IPS-20b (cell line): ENCODE results near the gene GPR39.
"Not testable (repeated sequence)": the region's sequence is repeated elsewhere in the genome, so short reads cannot be mapped to it uniquely, and the experiment has no call there.

Experiments used
- H3K27ac ChIP-seq: one replicate; pipeline ENCODE4 v1.5.1; 2013; ENCODE audit warnings: low read length
- H3K27me3 ChIP-seq: 2 replicates; pipeline ENCODE4 v1.6.1; 2013; ENCODE audit warnings: mild to moderate bottlenecking, low read length, inconsistent platforms; ENCODE audit not compliant: insufficient read depth
- H3K36me3 ChIP-seq: 2 replicates; pipeline ENCODE4 v1.6.1; 2013; ENCODE audit warnings: low read depth, mild to moderate bottlenecking, inconsistent platforms, low read length, moderate library complexity; ENCODE audit not compliant: insufficient read depth
- H3K4me1 ChIP-seq: 2 replicates; pipeline ENCODE4 v1.6.1; 2013; ENCODE audit warnings: mild to moderate bottlenecking, control low read depth, inconsistent platforms, low read length, moderate library complexity; ENCODE audit not compliant: insufficient read depth
- H3K4me3 ChIP-seq: 2 replicates; pipeline ENCODE4 v1.5.1; 2013; ENCODE audit warnings: mild to moderate bottlenecking, low read length, inconsistent platforms
- H3K9ac ChIP-seq: 2 replicates; pipeline ENCODE4 v1.6.1; 2013; ENCODE audit warnings: low read depth, mild to moderate bottlenecking, inconsistent platforms, low read length, moderate library complexity
- H3K9me3 ChIP-seq: 2 replicates; pipeline ENCODE4 v1.6.1; 2013; ENCODE audit warnings: mild to moderate bottlenecking, low read depth, low read length, inconsistent platforms; ENCODE audit not compliant: insufficient read depth

The GPR39 gene

GRCh38 chr2:132390076-132390475 is 26.5 kb upstream of the GPR39 start:
- Histone ChIP-seq H3K27ac (no peak overlapping the region), H3K27me3 (peaks cover 3% of the 10 kb centered on the region; the same call in 1 of the 2 replicates), H3K9ac (no peak overlapping the region), H3K9me3 (no peaks in the 10 kb centered on the region), H3K36me3 (no peaks in the 10 kb centered on the region), H3K4me1 (peaks cover 13% of the 10 kb centered on the region; the same call in 1 of the 2 replicates), H3K4me3 (no peak overlapping the region)

- H3K9ac ChIP-seq, result no peak overlapping the region
- H3K36me3 ChIP-seq, result no peaks in the 10 kb centered on the region
- H3K9me3 ChIP-seq, result no peaks in the 10 kb centered on the region
- H3K4me3 ChIP-seq, result no peak overlapping the region
- peaks cover 13% of the 10 kb centered on the region; the same call in 1 of the 2 replicates for H3K4me1 ChIP-seq
- H3K27ac ChIP-seq, result no peak overlapping the region
- H3K27me3 ChIP-seq, result peaks cover 3% of the 10 kb centered on the region; the same call in 1 of the 2 replicates
These were observed 25.2 kb upstream of the GPR39 start for GRCh38 chr2:132391378-132391777.

GRCh38 chr2:132392221-132392620 is 24.4 kb upstream of the GPR39 start:
- Histone ChIP-seq H3K27ac (no peak overlapping the region), H3K4me3 (no peak overlapping the region; the same call in 1 of the 2 replicates), H3K9me3 (no peaks in the 10 kb centered on the region), H3K9ac (no peak overlapping the region; the same call in 1 of the 2 replicates), H3K36me3 (no peaks in the 10 kb centered on the region), H3K4me1 (peaks cover 13% of the 10 kb centered on the region; the same call in 1 of the 2 replicates), H3K27me3 (peaks cover 3% of the 10 kb centered on the region; the same call in 1 of the 2 replicates)

GRCh38 chr2:132392879-132393278 is 23.7 kb upstream of the GPR39 start:
- Histone ChIP-seq H3K9me3 (no peaks in the 10 kb centered on the region), H3K4me1 (peaks cover 13% of the 10 kb centered on the region; the same call in 1 of the 2 replicates), H3K9ac (no peak overlapping the region), H3K27ac (no peak overlapping the region), H3K27me3 (peaks cover 3% of the 10 kb centered on the region; the same call in 1 of the 2 replicates), H3K4me3 (no peak overlapping the region; the same call in 1 of the 2 replicates), H3K36me3 (no peaks in the 10 kb centered on the region)

GRCh38 chr2:132397042-132397441 is 19.6 kb upstream of the GPR39 start:
- not testable (repeated sequence) for H3K27me3 ChIP-seq, H3K36me3 ChIP-seq, H3K9me3 ChIP-seq, H3K4me1 ChIP-seq, H3K4me3 ChIP-seq, H3K9ac ChIP-seq, H3K27ac ChIP-seq

- Histone ChIP-seq H3K9me3 (no peaks in the 10 kb centered on the region), H3K36me3 (no peaks in the 10 kb centered on the region), H3K27me3 (no peaks in the 10 kb centered on the region), H3K4me3 (no peak overlapping the region), H3K4me1 (no peaks in the 10 kb centered on the region), H3K27ac (no peak overlapping the region), H3K9ac (no peak overlapping the region)
These were observed 16.3 kb upstream of the GPR39 start for GRCh38 chr2:132400169-132400900.

GRCh38 chr2:132400901-132401240 is 15.7 kb upstream of the GPR39 start:
- no peak overlapping the region for H3K27ac ChIP-seq
- no peaks in the 10 kb centered on the region for H3K27me3 ChIP-seq
- no peak overlapping the region for H3K9ac ChIP-seq
- H3K9me3 ChIP-seq, result no peaks in the 10 kb centered on the region
- no peaks in the 10 kb centered on the region for H3K4me1 ChIP-seq
- no peak overlapping the region for H3K4me3 ChIP-seq
- no peaks in the 10 kb centered on the region for H3K36me3 ChIP-seq

- H3K27ac ChIP-seq, result no peak overlapping the region
- no peaks in the 10 kb centered on the region for H3K9me3 ChIP-seq
- no peak overlapping the region for H3K4me3 ChIP-seq
- H3K36me3 ChIP-seq, result no peaks in the 10 kb centered on the region
- H3K27me3 ChIP-seq, result no peaks in the 10 kb centered on the region
- H3K4me1 ChIP-seq, result no peaks in the 10 kb centered on the region
- H3K9ac ChIP-seq, result no peak overlapping the region
These were observed 15.3 kb upstream of the GPR39 start for GRCh38 chr2:132401326-132401725.

GRCh38 chr2:132403146-132403545 is 13.5 kb upstream of the GPR39 start:
- Histone ChIP-seq H3K36me3 (no peaks in the 10 kb centered on the region), H3K9ac (no peak overlapping the region), H3K4me1 (no peaks in the 10 kb centered on the region), H3K27ac (no peak overlapping the region), H3K9me3 (no peaks in the 10 kb centered on the region), H3K27me3 (no peaks in the 10 kb centered on the region), H3K4me3 (no peak overlapping the region)

GRCh38 chr2:132404056-132404455 is 12.5 kb upstream of the GPR39 start:
- Histone ChIP-seq H3K27me3 (no peaks in the 10 kb centered on the region), H3K27ac (no peak overlapping the region), H3K9me3 (no peaks in the 10 kb centered on the region), H3K36me3 (no peaks in the 10 kb centered on the region), H3K4me3 (no peak overlapping the region), H3K4me1 (no peaks in the 10 kb centered on the region), H3K9ac (no peak overlapping the region)

GRCh38 chr2:132407784-132408183 is 8.8 kb upstream of the GPR39 start:
- Histone ChIP-seq H3K27ac (no peak overlapping the region), H3K4me1 (no peaks in the 10 kb centered on the region), H3K9ac (no peak overlapping the region), H3K36me3 (no peaks in the 10 kb centered on the region), H3K4me3 (no peak overlapping the region), H3K9me3 (no peaks in the 10 kb centered on the region), H3K27me3 (no peaks in the 10 kb centered on the region)

GRCh38 chr2:132412021-132412420 is 4.6 kb upstream of the GPR39 start:
- Histone ChIP-seq H3K9ac (no peak overlapping the region), H3K4me3 (no peak overlapping the region), H3K4me1 (0 out of 2 replicates have a peak, but pooled peaks cover 3% of the 10 kb centered on the region), H3K27me3 (peaks cover 29% of the 10 kb centered on the region), H3K27ac (no peak overlapping the region), H3K9me3 (no peaks in the 10 kb centered on the region), H3K36me3 (no peaks in the 10 kb centered on the region)
